ENCODE results near the gene SNX33.

SNX33 gene

DNA sequence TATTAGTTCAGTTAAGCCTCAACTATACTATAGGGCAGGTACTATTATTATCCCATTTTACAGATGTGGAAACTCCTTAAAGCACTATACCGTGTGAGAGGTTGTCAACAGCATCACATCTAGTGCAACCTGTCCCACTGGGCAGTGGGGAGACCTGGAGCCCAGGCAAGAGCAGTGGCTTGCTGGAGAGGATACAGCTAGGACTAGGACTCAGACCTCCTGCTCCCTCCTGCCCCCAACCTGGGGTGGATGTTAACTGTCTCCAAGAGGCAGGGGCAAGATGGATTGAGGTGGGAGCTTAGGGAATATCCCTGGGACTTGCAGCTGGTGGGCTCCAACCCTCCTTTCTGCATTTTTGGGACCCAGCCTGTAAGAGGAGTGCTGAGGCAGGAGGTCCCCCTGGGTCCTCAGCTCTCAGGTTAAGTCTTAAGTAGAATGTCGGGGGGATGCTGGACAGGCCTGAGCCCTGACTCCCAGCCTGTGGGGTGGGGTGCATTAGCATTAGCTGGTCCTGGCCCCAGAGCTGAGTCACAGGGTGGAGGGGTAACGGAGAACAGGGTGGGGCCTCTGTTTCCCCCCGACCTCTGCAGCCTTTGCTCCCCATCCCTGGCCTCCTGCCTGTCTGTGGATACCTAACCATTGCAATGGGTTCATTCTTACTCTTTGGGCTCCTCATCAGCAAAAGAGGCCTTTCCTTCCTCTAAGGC is 6.6 kb downstream of the SNX33 start:
- H3K27ac ChIP-seq (ENCODE audit: low read depth, low read length): no peak overlapping the region

DNA sequence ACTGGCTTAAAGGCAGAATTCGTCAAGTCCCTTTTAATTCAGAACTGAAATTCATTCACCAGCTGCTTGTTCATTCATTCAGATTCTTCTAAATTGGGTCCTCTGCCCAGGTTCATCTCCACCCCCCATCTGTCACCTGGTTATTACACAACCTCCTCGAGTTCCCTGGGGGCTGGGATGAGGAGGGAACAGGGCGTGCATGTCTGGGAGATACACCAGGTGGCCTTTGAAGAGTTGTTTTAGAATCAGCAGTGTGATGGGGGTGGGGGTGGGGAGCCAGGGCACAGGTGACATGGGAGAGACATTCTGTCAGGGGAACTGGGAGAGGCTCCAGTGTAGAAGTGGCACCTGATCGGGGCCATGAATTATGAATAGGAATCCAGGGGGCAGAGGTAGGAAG is 8.2 kb downstream of the SNX33 start:
- Histone ChIP-seq H3K27ac (ENCODE audit: low read depth, low read length) (no peak overlapping the region), H3K36me3 (ENCODE audit: control insufficient read depth, insufficient read depth, low read length) (peaks cover 25% of the 10 kb centered on the region), H3K9me3 (ENCODE audit: control insufficient read depth, insufficient read depth, low read depth, low read length) (no peaks in the 10 kb centered on the region), H3K9ac (ENCODE audit: low read length) (no peak overlapping the region), H3K4me3 (ENCODE audit: low read depth, low read length) (no peak overlapping the region), H3K4me1 (ENCODE audit: control insufficient read depth, insufficient read depth, low read length) (peaks cover 15% of the 10 kb centered on the region), H3K27me3 (ENCODE audit: control insufficient read depth, insufficient read depth, low read length) (no peaks in the 10 kb centered on the region)

More for the DNA sequence above, 6.6 kb downstream of the SNX33 start:
- Histone ChIP-seq H3K36me3 (ENCODE audit: control insufficient read depth, insufficient read depth, low read length) (peaks cover 31% of the 10 kb centered on the region), H3K9ac (ENCODE audit: low read length) (no peak overlapping the region), H3K27me3 (ENCODE audit: control insufficient read depth, insufficient read depth, low read length) (no peaks in the 10 kb centered on the region), H3K4me3 (ENCODE audit: low read depth, low read length) (no peak overlapping the region), H3K4me1 (ENCODE audit: control insufficient read depth, insufficient read depth, low read length) (peaks cover 26% of the 10 kb centered on the region), H3K9me3 (ENCODE audit: control insufficient read depth, insufficient read depth, low read depth, low read length) (no peaks in the 10 kb centered on the region)

DNA sequence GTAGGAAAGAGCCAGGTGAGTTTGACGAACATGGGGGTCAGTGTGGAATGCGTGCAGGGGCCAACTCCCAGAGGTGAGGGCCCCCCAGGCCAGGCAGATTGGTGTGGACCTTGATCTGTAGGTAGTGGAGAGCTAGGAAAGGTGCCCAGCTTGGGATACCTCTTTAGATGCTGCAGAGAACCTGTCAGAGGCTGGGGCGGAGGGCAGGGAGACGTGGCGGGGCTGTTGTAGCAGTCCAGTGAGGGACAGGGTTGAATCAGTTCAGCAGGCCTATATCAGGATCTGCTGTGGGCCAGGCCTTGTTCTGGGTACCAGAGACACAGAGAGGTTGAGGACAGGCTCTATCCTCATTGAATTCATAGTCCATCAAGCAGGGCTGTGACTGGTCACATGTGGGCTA is 8.6 kb downstream of the SNX33 start:
- Histone ChIP-seq H3K27ac (ENCODE audit: low read depth, low read length) (no peak overlapping the region), H3K36me3 (ENCODE audit: control insufficient read depth, insufficient read depth, low read length) (peaks cover 21% of the 10 kb centered on the region), H3K9me3 (ENCODE audit: control insufficient read depth, insufficient read depth, low read depth, low read length) (no peaks in the 10 kb centered on the region), H3K27me3 (ENCODE audit: control insufficient read depth, insufficient read depth, low read length) (no peaks in the 10 kb centered on the region), H3K9ac (ENCODE audit: low read length) (no peak overlapping the region), H3K4me1 (ENCODE audit: control insufficient read depth, insufficient read depth, low read length) (peaks cover 12% of the 10 kb centered on the region), H3K4me3 (ENCODE audit: low read depth, low read length) (no peak overlapping the region)

- Histone ChIP-seq H3K9me3 (ENCODE audit: control insufficient read depth, insufficient read depth, low read depth, low read length) (no peaks in the 10 kb centered on the region), H3K36me3 (ENCODE audit: control insufficient read depth, insufficient read depth, low read length) (peaks cover 20% of the 10 kb centered on the region), H3K4me3 (ENCODE audit: low read depth, low read length) (no peak overlapping the region), H3K27ac (ENCODE audit: low read depth, low read length) (no peak overlapping the region), H3K4me1 (ENCODE audit: control insufficient read depth, insufficient read depth, low read length) (peaks cover 8% of the 10 kb centered on the region; the same call in 1 of the 2 replicates), H3K27me3 (ENCODE audit: control insufficient read depth, insufficient read depth, low read length) (no peaks in the 10 kb centered on the region), H3K9ac (ENCODE audit: low read length) (no peak overlapping the region)
Observed at GRCh38 chr15:75656813-75657212, 9.1 kb downstream of the SNX33 start.

GRCh38 chr15:75659141-75659771 is 11.5 kb downstream of the SNX33 start:
- Histone ChIP-seq H3K9ac (ENCODE audit: low read length) (no peak overlapping the region), H3K36me3 (ENCODE audit: control insufficient read depth, insufficient read depth, low read length) (peaks cover 20% of the 10 kb centered on the region), H3K27ac (ENCODE audit: low read depth, low read length) (no peak overlapping the region), H3K4me1 (ENCODE audit: control insufficient read depth, insufficient read depth, low read length) (peaks cover 3% of the 10 kb centered on the region; the same call in 1 of the 2 replicates), H3K27me3 (ENCODE audit: control insufficient read depth, insufficient read depth, low read length) (no peaks in the 10 kb centered on the region), H3K4me3 (ENCODE audit: low read depth, low read length) (no peak overlapping the region), H3K9me3 (ENCODE audit: control insufficient read depth, insufficient read depth, low read depth, low read length) (no peaks in the 10 kb centered on the region)

DNA sequence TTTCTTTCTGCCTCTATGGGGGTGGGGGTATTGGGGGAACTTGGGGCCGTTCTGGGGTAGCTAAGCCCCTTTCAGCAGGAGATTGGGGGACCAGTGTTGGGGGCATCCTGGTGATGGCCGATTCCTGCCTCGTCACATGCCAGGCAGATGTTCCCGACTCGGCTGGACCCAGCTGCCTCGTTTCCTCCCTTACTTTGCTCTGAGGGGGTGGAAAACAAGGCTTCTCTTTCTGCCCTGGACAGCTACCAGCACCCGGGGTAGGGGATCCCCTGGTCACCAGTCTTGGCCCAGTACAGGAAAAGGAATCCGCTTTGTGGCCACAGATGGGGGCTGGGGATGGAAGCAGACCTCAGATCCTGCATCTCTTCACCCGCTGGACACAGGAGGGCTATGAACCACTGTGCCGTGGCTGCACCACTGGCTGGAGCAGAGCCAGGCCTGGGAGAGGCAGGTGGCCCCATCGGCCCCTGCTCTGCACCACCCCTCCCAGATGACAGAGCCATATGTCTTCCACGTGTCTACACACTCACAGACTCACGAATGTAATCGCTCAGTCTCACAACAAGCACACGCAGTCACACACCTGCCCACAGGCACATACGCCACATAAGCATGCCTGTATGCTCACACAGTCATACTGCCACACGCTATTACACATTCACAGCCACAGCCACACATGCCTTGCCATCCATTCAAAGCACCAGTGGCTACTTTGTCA is 12.4 kb downstream of the SNX33 start:
- no peak overlapping the region for H3K27ac ChIP-seq (ENCODE audit: low read depth, low read length)
- peaks cover 20% of the 10 kb centered on the region for H3K36me3 ChIP-seq (ENCODE audit: control insufficient read depth, insufficient read depth, low read length)
- no peaks in the 10 kb centered on the region for H3K27me3 ChIP-seq (ENCODE audit: control insufficient read depth, insufficient read depth, low read length)
- peaks cover 3% of the 10 kb centered on the region; the same call in 1 of the 2 replicates for H3K4me1 ChIP-seq (ENCODE audit: control insufficient read depth, insufficient read depth, low read length)
- H3K9ac ChIP-seq (ENCODE audit: low read length): no peak overlapping the region
- no peak overlapping the region for H3K4me3 ChIP-seq (ENCODE audit: low read depth, low read length)
- no peaks in the 10 kb centered on the region for H3K9me3 ChIP-seq (ENCODE audit: control insufficient read depth, insufficient read depth, low read depth, low read length)

DNA sequence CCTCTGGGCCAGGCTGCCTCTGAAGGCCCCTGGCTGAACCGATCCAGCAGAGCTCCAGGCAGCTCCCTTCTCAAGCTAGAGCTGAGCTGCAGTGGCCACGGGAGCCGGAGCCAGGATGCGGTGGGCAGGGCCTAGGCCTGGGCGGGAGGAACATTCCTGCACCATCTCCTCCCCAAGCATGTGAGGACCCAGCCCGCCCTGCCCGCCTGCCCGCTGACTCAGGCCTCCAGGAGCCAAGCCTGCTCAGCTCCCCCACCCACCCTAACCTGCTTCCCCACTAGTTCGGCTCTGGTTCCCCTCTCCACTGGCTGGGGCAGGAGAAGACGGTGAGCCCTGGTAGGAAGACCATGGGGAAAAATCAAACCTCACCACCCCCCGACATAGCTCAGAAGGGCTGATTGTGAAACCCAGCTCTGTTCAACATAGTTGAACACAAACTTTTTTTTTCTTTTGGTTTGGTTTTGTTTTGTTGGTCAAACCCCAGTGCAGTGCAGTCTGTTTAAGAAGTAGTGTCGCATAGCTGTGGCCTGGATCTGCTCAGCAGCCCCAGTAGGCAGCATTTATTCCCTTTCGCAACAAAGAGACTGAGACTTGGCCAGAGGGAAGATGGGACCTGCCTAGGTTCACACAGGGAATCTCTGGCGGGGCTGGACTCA is 13.5 kb downstream of the SNX33 start:
- Histone ChIP-seq H3K9ac (ENCODE audit: low read length) (no peak overlapping the region), H3K9me3 (ENCODE audit: control insufficient read depth, insufficient read depth, low read depth, low read length) (no peaks in the 10 kb centered on the region), H3K27ac (ENCODE audit: low read depth, low read length) (no peak overlapping the region), H3K36me3 (ENCODE audit: control insufficient read depth, insufficient read depth, low read length) (peaks cover 20% of the 10 kb centered on the region), H3K4me1 (ENCODE audit: control insufficient read depth, insufficient read depth, low read length) (peaks cover 3% of the 10 kb centered on the region; the same call in 1 of the 2 replicates), H3K27me3 (ENCODE audit: control insufficient read depth, insufficient read depth, low read length) (no peaks in the 10 kb centered on the region), H3K4me3 (ENCODE audit: low read depth, low read length) (no peak overlapping the region)

DNA sequence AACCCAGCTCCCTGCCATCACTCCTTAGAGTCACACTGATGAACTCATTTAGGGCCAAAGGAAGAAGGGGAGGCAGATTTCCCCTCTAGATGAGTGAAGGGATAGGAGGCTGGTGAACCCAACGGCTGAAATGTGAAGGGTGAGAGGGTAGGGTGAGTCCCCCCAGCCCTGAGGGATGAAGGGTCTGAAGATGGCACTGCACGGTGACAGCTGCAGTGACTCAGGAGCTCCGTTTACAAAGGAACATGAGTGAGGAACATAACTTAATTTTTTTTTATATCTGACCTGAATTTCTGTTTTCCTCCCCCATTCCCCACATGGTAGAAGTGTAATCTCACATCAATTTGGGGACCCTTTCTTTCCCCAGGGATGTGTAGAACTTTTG is 14.0 kb downstream of the SNX33 start:
- peaks cover 3% of the 10 kb centered on the region; the same call in 1 of the 2 replicates for H3K4me1 ChIP-seq (ENCODE audit: control insufficient read depth, insufficient read depth, low read length)
- H3K9ac ChIP-seq (ENCODE audit: low read length): no peak overlapping the region
- no peak overlapping the region for H3K27ac ChIP-seq (ENCODE audit: low read depth, low read length)
- H3K4me3 ChIP-seq (ENCODE audit: low read depth, low read length): no peak overlapping the region
- H3K9me3 ChIP-seq (ENCODE audit: control insufficient read depth, insufficient read depth, low read depth, low read length): no peaks in the 10 kb centered on the region
- H3K27me3 ChIP-seq (ENCODE audit: control insufficient read depth, insufficient read depth, low read length): no peaks in the 10 kb centered on the region
- H3K36me3 ChIP-seq (ENCODE audit: control insufficient read depth, insufficient read depth, low read length): peaks cover 20% of the 10 kb centered on the region

GRCh38 chr15:75662823-75663519 is 15.3 kb downstream of the SNX33 start:
- Histone ChIP-seq H3K36me3 (ENCODE audit: control insufficient read depth, insufficient read depth, low read length) (peaks cover 9% of the 10 kb centered on the region), H3K4me1 (ENCODE audit: control insufficient read depth, insufficient read depth, low read length) (peaks cover 3% of the 10 kb centered on the region; the same call in 1 of the 2 replicates), H3K9ac (ENCODE audit: low read length) (no peak overlapping the region), H3K9me3 (ENCODE audit: control insufficient read depth, insufficient read depth, low read depth, low read length) (no peaks in the 10 kb centered on the region), H3K27ac (ENCODE audit: low read depth, low read length) (no peak overlapping the region), H3K27me3 (ENCODE audit: control insufficient read depth, insufficient read depth, low read length) (no peaks in the 10 kb centered on the region), H3K4me3 (ENCODE audit: low read depth, low read length) (no peak overlapping the region)

- no peaks in the 10 kb centered on the region for H3K27me3 ChIP-seq (ENCODE audit: control insufficient read depth, insufficient read depth, low read length)
- H3K4me3 ChIP-seq (ENCODE audit: low read depth, low read length): no peak overlapping the region
- H3K9ac ChIP-seq (ENCODE audit: low read length): no peak overlapping the region
- H3K27ac ChIP-seq (ENCODE audit: low read depth, low read length): no peak overlapping the region
- H3K4me1 ChIP-seq (ENCODE audit: control insufficient read depth, insufficient read depth, low read length): peaks cover 3% of the 10 kb centered on the region; the same call in 1 of the 2 replicates
- H3K9me3 ChIP-seq (ENCODE audit: control insufficient read depth, insufficient read depth, low read depth, low read length): no peaks in the 10 kb centered on the region
- peaks cover 4% of the 10 kb centered on the region for H3K36me3 ChIP-seq (ENCODE audit: control insufficient read depth, insufficient read depth, low read length)
Observed at GRCh38 chr15:75663931-75664421, 16.3 kb downstream of the SNX33 start.
